Measurements from ENCODE around the gene LCE1E. TPM values are rescaled to one million over a fixed set of nuclear protein-coding genes. Genes with fewer than 3 reads are reported as not detected.

Gene LCE1E
- total RNA-seq, 2 experiments from 2014 or later = not detected

DNA sequence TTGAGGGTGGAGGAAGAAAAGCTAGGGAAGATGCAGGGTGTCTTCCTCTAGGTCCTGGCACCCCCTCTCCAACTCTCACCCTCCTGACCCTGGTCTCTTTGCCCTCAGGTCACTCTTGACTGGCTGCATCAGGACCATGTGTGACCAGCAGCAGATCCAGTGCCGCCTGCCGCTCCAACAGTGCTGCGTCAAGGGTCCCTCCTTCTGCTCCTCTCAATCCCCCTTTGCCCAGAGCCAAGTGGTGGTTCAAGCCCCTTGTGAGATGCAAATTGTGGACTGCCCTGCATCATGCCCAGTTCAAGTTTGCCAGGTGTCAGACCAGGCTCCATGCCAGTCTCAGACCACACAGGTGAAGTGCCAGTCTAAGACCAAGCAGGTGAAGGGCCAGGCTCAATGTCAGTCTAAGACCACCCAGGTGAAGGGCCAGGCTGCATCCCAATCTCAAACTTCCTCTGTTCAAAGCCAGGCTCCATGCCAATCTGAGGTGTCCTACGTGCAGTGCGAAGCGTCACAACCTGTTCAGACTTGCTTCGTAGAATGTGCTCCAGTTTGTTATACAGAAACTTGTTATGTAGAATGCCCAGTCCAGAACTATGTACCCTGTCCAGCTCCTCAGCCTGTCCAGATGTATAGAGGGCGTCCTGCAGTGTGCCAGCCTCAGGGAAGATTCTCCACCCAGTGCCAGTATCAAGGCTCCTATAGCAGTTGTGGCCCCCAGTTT lies 26.4 kb upstream of the LCE1E start:
- POLR2A ChIA-PET = no interaction called here
- H3K9me3 Mint-ChIP-seq = no peaks in the 10 kb centered on the region

DNA sequence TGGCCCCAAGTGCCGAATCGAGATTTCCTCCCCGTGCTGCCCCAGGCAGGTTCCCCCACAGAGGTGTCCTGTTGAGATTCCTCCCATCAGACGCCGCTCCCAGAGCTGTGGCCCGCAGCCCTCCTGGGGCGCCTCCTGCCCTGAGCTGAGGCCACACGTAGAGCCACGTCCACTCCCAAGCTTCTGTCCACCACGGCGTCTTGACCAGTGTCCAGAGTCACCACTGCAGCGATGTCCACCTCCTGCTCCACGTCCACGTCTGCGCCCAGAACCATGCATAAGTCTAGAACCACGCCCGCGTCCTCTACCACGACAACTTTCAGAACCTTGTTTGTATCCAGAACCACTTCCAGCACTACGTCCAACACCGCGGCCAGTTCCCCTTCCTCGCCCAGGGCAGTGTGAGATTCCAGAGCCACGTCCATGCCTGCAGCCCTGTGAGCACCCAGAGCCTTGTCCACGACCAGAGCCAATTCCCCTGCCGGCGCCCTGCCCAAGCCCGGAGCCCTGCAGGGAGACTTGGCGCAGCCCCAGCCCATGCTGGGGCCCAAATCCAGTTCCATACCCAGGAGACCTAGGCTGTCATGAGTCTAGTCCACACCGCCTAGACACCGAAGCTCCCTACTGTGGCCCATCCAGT lies 25.4 kb upstream of the LCE1E start:
- ChIA-PET CTCF (no interaction called here), POLR2A (no interaction called here)
- Mint-ChIP-seq H3K27ac (no peak overlapping the region), H3K27me3 (no peaks in the 10 kb centered on the region), H3K4me1 (no peaks in the 10 kb centered on the region), H3K9me3 (no peaks in the 10 kb centered on the region), H3K4me3 (no peak overlapping the region), H3K36me3 (ENCODE audit: low read depth) (no peaks in the 10 kb centered on the region)
- no peak for DNase-seq

More for the DNA sequence above, 26.4 kb upstream of the LCE1E start:
- H3K27ac Mint-ChIP-seq = no peak overlapping the region
- CTCF ChIA-PET = no interaction called here
- H3K4me3 Mint-ChIP-seq = no peak overlapping the region
- no peak for DNase-seq
- H3K27me3 Mint-ChIP-seq = no peaks in the 10 kb centered on the region
- no peaks in the 10 kb centered on the region for H3K36me3 Mint-ChIP-seq (ENCODE audit: low read depth)
- no peaks in the 10 kb centered on the region for H3K4me1 Mint-ChIP-seq

DNA sequence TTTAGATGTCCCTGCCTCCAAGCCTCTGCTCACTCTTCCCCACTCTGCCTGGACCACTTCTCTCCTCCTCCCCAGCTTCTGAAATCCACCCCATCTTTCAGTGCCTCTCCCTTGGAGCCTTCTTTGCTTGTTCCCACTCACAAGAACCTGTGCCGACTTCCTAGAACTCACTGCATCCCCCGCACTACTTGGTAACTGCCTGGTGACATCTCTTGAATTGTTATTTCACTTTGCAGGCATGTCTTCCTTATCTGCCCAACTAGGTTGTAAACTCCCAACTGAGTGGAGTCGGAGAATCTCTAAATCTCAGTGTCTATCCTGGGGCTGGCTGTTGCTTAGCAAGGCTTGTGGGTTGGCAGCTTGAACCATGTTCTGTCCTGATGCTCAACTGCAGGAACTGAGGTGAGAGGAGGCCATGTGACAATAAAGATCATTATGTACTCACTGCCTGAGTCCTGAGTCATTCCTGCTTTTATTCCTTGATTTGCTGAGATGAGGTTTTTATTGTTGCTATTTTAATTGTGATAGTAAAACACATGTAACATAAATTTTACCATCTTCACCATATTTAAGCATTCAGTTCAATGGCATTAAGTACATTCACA lies 24.3 kb upstream of the LCE1E start:
- POLR2A ChIA-PET = no interaction called here
- no peak overlapping the region for H3K27ac Mint-ChIP-seq
- no peaks in the 10 kb centered on the region for H3K36me3 Mint-ChIP-seq (ENCODE audit: low read depth)
- no peaks in the 10 kb centered on the region for H3K4me1 Mint-ChIP-seq
- H3K9me3 Mint-ChIP-seq = no peaks in the 10 kb centered on the region
- no peak overlapping the region for H3K4me3 Mint-ChIP-seq
- H3K27me3 Mint-ChIP-seq = no peaks in the 10 kb centered on the region
- no peak for DNase-seq
- CTCF ChIA-PET = no interaction called here

DNA sequence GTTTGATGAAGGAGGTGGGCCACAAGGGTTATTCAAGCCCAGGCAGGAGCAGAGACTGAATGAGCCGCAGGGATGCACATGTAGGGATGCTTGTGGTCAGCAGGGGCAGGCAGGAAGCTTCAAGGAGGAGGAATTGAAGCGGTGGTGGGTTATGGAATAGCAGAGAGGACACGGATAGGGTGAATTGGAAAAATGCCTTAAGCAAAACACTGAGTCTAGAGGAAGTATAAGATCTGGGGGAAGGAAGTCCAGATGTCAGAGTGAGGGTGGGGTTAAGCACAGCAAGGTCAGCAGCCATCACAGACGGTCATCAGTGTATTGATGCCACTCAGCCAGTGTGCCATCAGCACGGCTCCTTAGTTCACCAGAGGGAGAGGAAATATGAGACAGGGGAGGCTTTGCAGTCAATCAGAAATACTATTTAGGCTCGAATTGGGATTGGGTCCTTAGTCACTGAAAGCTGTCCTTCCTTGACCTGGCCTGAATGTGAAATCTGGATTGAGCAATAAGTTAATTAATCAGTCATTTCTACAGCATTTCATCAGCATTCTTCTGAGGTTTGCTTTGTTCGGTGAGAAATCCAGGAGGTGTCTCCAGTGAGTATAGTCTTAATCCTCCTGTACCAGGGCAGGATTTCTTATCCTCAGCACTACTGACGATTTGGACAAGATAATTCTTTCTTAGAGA lies 17.1 kb upstream of the LCE1E start:
- Mint-ChIP-seq H3K4me1 (no peaks in the 10 kb centered on the region), H3K9me3 (no peaks in the 10 kb centered on the region), H3K36me3 (ENCODE audit: low read depth) (no peaks in the 10 kb centered on the region), H3K27me3 (peaks cover 7% of the 10 kb centered on the region), H3K27ac (no peak overlapping the region), H3K4me3 (no peak overlapping the region)
- POLR2A ChIA-PET = no interaction called here
- no peak for DNase-seq
- CTCF ChIA-PET = no interaction called here

DNA sequence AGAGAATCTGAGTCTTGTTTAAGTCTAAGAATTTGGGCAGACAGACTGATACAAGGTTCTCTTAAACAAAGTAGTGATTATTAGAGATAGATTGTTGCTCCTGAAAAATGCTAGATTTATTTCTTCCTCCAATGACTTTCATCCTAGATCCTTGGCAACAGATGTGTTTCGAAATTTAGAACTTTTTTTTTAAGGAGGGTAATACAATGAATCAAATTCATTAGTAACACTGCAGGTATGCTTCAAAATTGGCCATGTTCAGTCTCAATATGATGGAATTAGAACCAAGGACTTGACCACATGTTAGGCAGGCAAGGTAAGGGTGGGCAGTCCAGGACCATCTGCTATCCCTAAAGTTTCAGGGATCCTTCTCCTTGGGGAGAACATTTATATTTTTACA lies 15.6 kb upstream of the LCE1E start:
- H3K9me3 Mint-ChIP-seq = no peaks in the 10 kb centered on the region
- no peak overlapping the region for H3K4me3 Mint-ChIP-seq
- H3K27ac Mint-ChIP-seq = no peak overlapping the region
- H3K27me3 Mint-ChIP-seq = peaks cover 7% of the 10 kb centered on the region
- CTCF ChIA-PET = no interaction called here
- no peaks in the 10 kb centered on the region for H3K36me3 Mint-ChIP-seq (ENCODE audit: low read depth)
- no peak for DNase-seq
- no peaks in the 10 kb centered on the region for H3K4me1 Mint-ChIP-seq
- POLR2A ChIA-PET = no interaction called here

DNA sequence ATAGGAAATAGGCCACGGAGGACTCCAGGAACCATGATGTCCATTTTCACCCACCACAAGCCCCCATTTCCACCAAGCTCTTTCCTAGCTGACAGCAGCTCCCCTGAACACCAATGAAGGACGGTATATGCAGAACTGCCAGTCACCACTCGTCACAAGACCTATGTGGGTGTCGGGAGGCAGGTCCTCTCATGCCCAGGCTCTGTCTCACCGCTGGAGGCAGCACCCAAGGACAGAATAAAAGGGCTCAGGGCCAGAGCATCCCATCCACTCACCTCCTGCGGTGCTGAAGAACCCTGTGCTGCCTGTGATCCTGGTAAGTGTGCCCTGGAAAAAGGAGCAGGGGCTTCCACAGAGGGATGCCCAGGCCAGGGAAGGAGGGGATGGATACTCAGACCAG lies 11.2 kb upstream of the LCE1E start, which contains the start of gene LCE1F:
TSS of gene LCE1F (plus strand) at position 266 of the 400 bp plus-strand sequence. CDS start 1,232 bp downstream, outside the sequence.
- no peak within 1 kb of the TSS for H3K27ac Mint-ChIP-seq
- CTCF ChIA-PET = no interaction called here

DNA sequence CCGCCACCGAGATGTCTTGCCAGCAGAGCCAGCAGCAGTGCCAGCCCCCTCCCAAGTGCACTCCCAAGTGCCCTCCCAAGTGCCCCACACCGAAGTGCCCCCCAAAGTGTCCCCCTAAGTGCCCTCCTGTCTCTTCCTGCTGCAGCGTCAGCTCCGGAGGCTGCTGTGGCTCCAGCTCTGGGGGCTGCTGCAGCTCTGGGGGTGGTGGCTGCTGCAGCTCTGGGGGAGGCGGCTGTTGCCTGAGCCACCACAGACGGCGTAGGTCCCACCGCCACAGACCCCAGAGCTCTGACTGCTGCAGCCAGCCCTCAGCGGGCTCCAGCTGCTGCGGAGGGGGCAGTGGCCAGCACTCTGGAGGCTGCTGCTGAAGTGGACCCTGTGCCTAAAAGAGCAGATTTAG lies 9.7 kb upstream of the LCE1E start:
- ChIA-PET POLR2A (no interaction called here), CTCF (no interaction called here)
- H3K27ac Mint-ChIP-seq = no peak overlapping the region
- no peak for DNase-seq
- peaks cover 7% of the 10 kb centered on the region for H3K27me3 Mint-ChIP-seq
- H3K36me3 Mint-ChIP-seq (ENCODE audit: low read depth) = no peaks in the 10 kb centered on the region
- no peaks in the 10 kb centered on the region for H3K4me1 Mint-ChIP-seq
- no peaks in the 10 kb centered on the region for H3K9me3 Mint-ChIP-seq
- no peak overlapping the region for H3K4me3 Mint-ChIP-seq

More for the DNA sequence above, 11.2 kb upstream of the LCE1E start, which contains the start of gene LCE1F:
- peaks cover 9% of the 10 kb centered on the region for H3K27me3 Mint-ChIP-seq
- no peaks in the 10 kb centered on the region for H3K4me1 Mint-ChIP-seq
- H3K36me3 Mint-ChIP-seq (ENCODE audit: low read depth) = no peaks in the 10 kb centered on the region
- no peak for DNase-seq
- H3K4me3 Mint-ChIP-seq = no peak within 1 kb of the TSS
- POLR2A ChIA-PET = no interaction called here
- no peaks in the 10 kb centered on the region for H3K9me3 Mint-ChIP-seq

DNA sequence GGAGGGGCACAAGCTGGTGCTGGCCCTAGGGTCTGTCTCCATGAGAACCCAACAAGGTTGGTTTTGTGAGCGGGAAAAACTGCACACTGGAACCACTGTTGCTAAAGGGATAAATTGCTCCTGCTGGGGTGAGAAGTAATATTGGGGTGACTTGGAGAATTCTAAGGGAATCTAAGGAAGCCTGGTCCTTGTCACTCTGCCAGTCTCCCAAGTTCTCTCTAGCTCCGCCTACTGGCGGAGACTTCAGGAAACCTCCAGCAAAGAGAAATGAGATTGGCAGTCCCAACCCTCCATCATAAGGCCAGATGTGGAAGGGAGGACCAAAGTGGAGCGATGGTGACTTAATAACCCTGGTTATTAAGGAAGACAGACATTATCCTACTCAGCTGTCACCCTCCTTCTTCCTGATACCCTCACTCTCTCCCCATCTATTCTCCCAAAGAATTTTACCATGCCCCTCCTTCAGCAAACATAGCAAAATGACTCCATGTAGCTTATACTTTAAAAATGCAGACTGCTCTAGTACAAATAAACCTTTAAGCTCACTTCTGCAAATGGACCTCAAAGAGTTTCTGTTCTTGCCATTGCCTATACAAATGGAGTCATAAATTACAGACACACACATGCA lies 8.4 kb upstream of the LCE1E start:
- Mint-ChIP-seq H3K9me3 (no peaks in the 10 kb centered on the region), H3K27ac (no peak overlapping the region), H3K4me3 (no peak overlapping the region), H3K4me1 (no peaks in the 10 kb centered on the region), H3K36me3 (ENCODE audit: low read depth) (no peaks in the 10 kb centered on the region), H3K27me3 (peaks cover 5% of the 10 kb centered on the region)
- POLR2A ChIA-PET = no interaction called here
- CTCF ChIA-PET = interaction anchor here (1.0 to 1.7 kb wide), 2 partner anchors 10 to 30 kb away, joined by 3 to 5 read pairs; no protein-coding TSS in a partner anchor
- no peak for DNase-seq

DNA sequence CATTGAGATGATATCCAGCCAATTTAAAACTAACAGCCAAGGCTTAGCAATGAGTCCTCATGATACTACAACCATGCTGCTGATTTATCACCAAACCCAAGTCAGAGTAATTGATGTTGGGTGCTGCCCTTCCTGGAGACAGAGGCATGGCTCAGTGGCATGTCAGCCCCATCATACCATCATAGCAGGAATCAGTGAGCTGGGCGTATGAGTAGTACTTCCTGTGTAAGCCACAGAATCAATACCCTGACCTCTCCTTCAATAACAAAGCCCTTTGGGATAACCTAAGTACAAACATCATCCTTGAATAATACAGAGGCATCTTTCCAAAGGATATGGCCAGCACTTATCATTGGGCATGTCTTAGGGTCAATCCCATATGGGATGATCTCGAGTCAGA lies 3.0 kb upstream of the LCE1E start:
- peaks cover 4% of the 10 kb centered on the region for H3K4me1 Mint-ChIP-seq
- H3K4me3 Mint-ChIP-seq = no peak overlapping the region
- no peak overlapping the region for H3K27ac Mint-ChIP-seq
- ChIA-PET POLR2A (no interaction called here), CTCF (no interaction called here)
- H3K36me3 Mint-ChIP-seq (ENCODE audit: low read depth) = no peaks in the 10 kb centered on the region
- H3K9me3 Mint-ChIP-seq = no peaks in the 10 kb centered on the region
- peaks cover 18% of the 10 kb centered on the region for H3K27me3 Mint-ChIP-seq
- no peak for DNase-seq

DNA sequence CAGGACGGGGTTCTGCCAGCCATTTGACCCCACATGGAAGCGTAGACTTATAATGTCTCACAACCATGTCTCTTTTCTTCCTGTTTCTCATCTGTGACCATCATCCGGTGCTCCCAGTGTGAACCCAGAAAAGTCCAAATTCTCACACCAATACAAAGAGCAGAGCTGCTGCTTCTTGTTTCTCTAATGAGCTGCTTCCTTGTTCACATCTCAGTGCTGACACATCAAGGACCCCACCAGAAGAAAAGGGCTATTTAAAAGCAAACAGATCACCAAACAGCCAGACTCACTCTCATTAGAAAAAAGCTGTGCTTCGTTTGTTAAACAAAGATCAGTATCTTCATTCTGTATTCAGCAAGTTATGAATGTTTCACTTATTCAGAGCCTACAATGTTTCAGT lies 9.6 kb downstream of the LCE1E start:
- H3K4me1 Mint-ChIP-seq = no peaks in the 10 kb centered on the region
- no peaks in the 10 kb centered on the region for H3K9me3 Mint-ChIP-seq
- ChIA-PET POLR2A (no interaction called here), CTCF (no interaction called here)
- DNase-seq = no peak
- H3K27me3 Mint-ChIP-seq = peaks cover 2% of the 10 kb centered on the region
- no peak overlapping the region for H3K4me3 Mint-ChIP-seq
- no peaks in the 10 kb centered on the region for H3K36me3 Mint-ChIP-seq (ENCODE audit: low read depth)
- H3K27ac Mint-ChIP-seq = no peak overlapping the region

DNA sequence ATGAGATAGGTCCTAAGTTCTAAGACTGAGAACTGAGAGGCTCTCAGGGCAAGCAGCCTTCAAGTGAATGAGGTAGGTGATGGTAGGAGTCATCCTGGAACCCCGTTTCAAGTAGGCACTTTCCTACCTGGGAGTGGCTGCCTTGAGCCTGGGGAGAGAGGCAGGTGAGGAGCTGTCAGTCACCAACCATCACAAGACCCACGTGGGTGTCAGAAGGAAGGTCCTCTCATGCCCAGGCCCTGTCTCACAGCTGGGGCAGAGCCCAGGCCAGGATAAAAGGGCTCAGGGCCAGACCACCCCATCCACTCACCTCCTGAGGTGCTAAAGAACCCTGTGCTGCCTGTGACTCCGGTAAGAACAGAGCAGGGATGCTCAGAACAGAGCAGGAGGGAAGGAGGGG lies 10.4 kb downstream of the LCE1E start, which contains the start of gene LCE1D:
TSS of gene LCE1D (plus strand) at position 301 of the 400 bp plus-strand sequence. CDS start 1,074 bp downstream, outside the sequence.
- CTCF ChIA-PET = no interaction called here
- Mint-ChIP-seq H3K4me1 (no peaks in the 10 kb centered on the region), H3K27ac (no peak within 1 kb of the TSS), H3K36me3 (ENCODE audit: low read depth) (no peaks in the 10 kb centered on the region), H3K9me3 (no peaks in the 10 kb centered on the region), H3K4me3 (no peak within 1 kb of the TSS), H3K27me3 (peaks cover 4% of the 10 kb centered on the region)
- DNase-seq = no peak
- POLR2A ChIA-PET = no interaction called here

DNA sequence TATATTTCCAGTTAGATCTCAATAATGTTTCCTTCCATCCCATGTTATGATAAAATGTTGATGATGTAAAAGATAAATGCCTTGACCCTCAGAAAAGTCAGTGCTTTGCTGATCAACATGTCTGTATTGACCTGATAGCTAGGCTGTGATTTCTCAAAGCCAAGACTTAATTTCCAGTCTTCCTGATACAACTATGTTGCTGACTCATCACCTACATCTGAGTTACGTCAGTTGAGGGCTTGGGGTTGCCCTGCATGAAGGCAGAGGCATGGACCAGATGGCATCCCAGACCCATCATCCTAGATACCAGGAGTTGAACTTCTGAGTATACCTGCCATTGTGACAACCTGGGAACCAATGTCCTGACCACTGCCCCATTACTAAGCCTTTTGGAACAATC lies 15.3 kb downstream of the LCE1E start:
- Mint-ChIP-seq H3K4me1 (no peaks in the 10 kb centered on the region), H3K27me3 (peaks cover 8% of the 10 kb centered on the region), H3K27ac (no peak overlapping the region), H3K9me3 (no peaks in the 10 kb centered on the region), H3K4me3 (no peak overlapping the region), H3K36me3 (ENCODE audit: low read depth) (no peaks in the 10 kb centered on the region)
- ChIA-PET POLR2A (no interaction called here), CTCF (no interaction called here)
- DNase-seq = no peak

DNA sequence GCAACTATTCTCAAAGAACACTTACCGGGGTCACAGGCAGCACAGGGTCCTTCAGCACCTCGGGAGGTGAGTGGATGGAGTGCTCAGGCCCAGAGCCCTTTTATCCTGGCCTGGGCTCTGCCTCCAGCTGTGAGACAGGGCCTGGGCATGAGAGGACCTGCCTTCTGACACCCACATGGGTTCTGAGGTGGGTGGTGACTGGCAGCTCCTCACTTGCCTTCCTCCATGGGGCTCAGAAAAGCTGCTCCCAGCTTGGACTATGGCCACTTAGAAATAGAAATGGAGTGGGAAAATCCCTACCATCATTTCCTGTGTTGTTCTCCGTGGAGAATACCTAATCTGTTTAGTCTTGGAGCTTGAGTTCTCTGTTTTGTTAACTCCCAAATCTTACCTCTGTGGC lies 20.5 kb downstream of the LCE1E start, which contains the start of gene LCE1C:
TSS of gene LCE1C (minus strand) at position 76 of the 400 bp plus-strand sequence. CDS start 1,173 bp downstream, outside the sequence.
- H3K4me3 Mint-ChIP-seq = no peak within 1 kb of the TSS

More for the DNA sequence above, 20.5 kb downstream of the LCE1E start, which contains the start of gene LCE1C:
- no peaks in the 10 kb centered on the region for H3K4me1 Mint-ChIP-seq
- H3K27me3 Mint-ChIP-seq = peaks cover 4% of the 10 kb centered on the region
- no peaks in the 10 kb centered on the region for H3K36me3 Mint-ChIP-seq (ENCODE audit: low read depth)
- H3K9me3 Mint-ChIP-seq = no peaks in the 10 kb centered on the region
- CTCF ChIA-PET = interaction anchor here (0.6 kb wide), 1 partner anchor 14 kb away, joined by 3 read pairs; no protein-coding TSS in a partner anchor
- no peak for DNase-seq
- POLR2A ChIA-PET = no interaction called here
- H3K27ac Mint-ChIP-seq = no peak within 1 kb of the TSS

All from activated CD4-positive, alpha-beta memory T cell treated with anti-CD3 and anti-CD28 coated beads, Interleukin-2, amount 10 ng/mL, durations not matched to agents 7 days and 5 days (primary cell).